GM12873 (cell line): Measurements from ENCODE around the gene FER.

Source experiments
- TF ChIP-seq, protein P1 (sequence below): IDR thresholded peaks from 2 replicates; pipeline ENCODE4 v1.5.1; 2012; ENCODE audit warnings: low read depth, mild to moderate bottlenecking, moderate library complexity, low read length, control low read depth; ENCODE audit not compliant: insufficient read depth; ENCODE audit errors: missing control alignments

The FER gene

GRCh38 chr5:109030360-109031143 is 282.9 kb downstream of the FER start:
- TF ChIP-seq, protein P1, sequence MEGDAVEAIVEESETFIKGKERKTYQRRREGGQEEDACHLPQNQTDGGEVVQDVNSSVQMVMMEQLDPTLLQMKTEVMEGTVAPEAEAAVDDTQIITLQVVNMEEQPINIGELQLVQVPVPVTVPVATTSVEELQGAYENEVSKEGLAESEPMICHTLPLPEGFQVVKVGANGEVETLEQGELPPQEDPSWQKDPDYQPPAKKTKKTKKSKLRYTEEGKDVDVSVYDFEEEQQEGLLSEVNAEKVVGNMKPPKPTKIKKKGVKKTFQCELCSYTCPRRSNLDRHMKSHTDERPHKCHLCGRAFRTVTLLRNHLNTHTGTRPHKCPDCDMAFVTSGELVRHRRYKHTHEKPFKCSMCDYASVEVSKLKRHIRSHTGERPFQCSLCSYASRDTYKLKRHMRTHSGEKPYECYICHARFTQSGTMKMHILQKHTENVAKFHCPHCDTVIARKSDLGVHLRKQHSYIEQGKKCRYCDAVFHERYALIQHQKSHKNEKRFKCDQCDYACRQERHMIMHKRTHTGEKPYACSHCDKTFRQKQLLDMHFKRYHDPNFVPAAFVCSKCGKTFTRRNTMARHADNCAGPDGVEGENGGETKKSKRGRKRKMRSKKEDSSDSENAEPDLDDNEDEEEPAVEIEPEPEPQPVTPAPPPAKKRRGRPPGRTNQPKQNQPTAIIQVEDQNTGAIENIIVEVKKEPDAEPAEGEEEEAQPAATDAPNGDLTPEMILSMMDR: no peak

DNA sequence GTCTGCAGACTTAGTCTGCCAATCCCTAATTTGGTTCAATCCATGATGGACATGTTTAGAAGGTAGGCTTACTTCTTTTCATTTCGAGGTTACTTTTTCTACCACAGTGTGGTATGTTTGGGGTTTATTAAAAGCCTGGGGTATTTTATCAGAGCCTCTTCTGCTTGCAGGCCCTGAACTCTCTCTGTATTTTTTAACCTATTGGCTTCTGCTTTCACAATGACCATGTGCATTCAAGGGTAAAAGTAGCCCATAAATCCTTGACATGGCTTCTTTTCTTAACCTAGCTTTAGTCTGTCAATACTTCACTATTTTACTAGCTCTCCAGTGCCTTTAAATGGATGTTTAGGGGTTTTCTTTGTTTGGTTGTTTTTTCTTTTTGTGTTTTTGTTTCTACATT is 286.6 kb downstream of the FER start:
- TF ChIP-seq, protein P1: no peak

GRCh38 chr5:109035436-109035835 is 287.7 kb downstream of the FER start:
- TF ChIP-seq, protein P1: no peak

DNA sequence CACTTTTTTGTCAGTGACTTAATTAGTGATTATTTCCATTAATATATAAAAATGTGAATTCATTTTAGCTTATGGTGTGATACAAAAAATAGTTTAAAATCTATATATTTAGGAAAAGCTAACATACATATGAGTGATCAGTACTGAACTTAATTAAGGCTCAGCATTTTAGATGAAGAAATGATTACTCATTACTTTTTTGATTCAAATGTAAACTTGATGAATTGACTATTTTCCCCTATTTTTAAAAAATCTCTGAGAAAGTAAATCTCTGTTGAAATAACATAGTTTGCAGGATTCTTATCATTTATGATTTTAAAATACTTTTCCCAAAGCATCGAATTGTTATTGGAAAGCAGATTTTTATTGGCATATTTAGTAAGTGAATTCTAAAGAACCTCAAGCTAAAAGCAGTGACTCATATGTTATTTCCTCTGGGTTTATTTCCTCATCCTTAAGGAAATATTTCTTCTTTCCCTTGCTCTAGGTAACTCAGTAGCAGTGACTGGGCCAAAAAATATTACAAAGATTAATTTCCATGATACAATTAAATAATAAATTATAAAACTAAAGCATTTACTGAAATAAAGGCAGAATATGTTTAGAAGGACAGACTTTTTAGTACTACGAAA is 290.6 kb downstream of the FER start:
- TF ChIP-seq, protein P1: no peak

GRCh38 chr5:109041317-109041716 is 293.6 kb downstream of the FER start:
- TF ChIP-seq, protein P1: no peak

GRCh38 chr5:109045710-109046109 is 298.0 kb downstream of the FER start:
- TF ChIP-seq, protein P1: no peak

DNA sequence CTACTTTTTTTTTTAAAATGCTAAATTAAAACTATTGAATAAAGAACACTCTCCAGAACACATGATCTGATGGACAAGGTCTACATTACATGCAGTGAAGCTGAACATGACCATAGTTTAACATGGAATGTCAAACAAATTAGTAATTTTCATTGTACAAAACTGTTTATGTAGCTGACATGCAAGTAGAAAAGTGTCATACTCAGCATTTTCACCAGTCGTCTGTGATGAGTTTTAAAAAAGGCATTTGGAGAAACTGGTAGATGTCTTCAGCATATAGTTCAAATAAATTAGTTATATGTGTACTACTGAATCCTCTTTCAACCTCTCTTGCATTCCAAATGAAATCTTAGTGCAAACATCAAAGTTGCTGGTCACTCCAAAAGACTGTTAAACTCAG is 301.9 kb downstream of the FER start:
- TF ChIP-seq, protein P1: no peak
